Left lung (tissue), 10 donors: ENCODE results near the gene SUMO3. TPM values are rescaled to one million over a fixed set of nuclear protein-coding genes. Genes with fewer than 3 reads are reported as not detected.

Experiments
- ATAC-seq: fragments of 200-7000 bp; cut with Tn5 transposase; one replicate; pipeline ENCODE4 v1.9.1; 2020; ENCODE audit warnings: moderate library complexity
- DNase-seq, 4 donors: peaks; one replicate each; pipeline ENCODE4 v3.0.0-alpha.2; 2013 to 2020
- H3K27ac ChIP-seq, 2 donors: fragments of 200-600 bp; sonication (generic) in 1 of 2; one replicate each; pipeline versions ENCODE4 v1.5.0 to v1.8.0; 2020 to 2021
- H3K27me3 ChIP-seq, 2 donors: fragments of 200-600 bp; sonication (generic) in 1 of 2; one replicate each; pipeline versions ENCODE4 v1.5.0 to v1.8.0; 2020 to 2021
- H3K36me3 ChIP-seq, 2 donors: fragments of 200-600 bp; sonication (generic) in 1 of 2; one replicate each; pipeline versions ENCODE4 v1.5.0 to v1.8.0; 2020 to 2021
- H3K4me1 ChIP-seq, 2 donors: fragments of 200-600 bp; one replicate each; pipeline ENCODE4 v1.8.0; 2021
- H3K4me3 ChIP-seq, 2 donors: fragments of 200-600 bp; sonication (generic) in 1 of 2; one replicate each; pipeline versions ENCODE4 v1.5.0 to v1.8.0; 2020 to 2021; ENCODE audit warnings: mild to moderate bottlenecking in 1 of 2
- H3K9me3 ChIP-seq, 2 donors: fragments of 200-600 bp; sonication (generic) in 1 of 2; one replicate each; pipeline versions ENCODE4 v1.5.0 to v1.8.0; 2020 to 2021
- CTCF ChIP-seq, 2 donors: fragments of 200-600 bp; sonication (generic) in 1 of 2; IDR thresholded peaks; one replicate each; pipeline versions ENCODE4 v1.5.0 to v1.8.0; 2021; ENCODE audit warnings: antibody characterized with exemption in 2 of 2
- intact Hi-C, 2 donors: fragments of 100-400 bp; cut with DNase I; formaldehyde crosslinking; loops; one replicate each; pipeline versions ENCODE4 v1.11.2 to v1.14.2; 2022
- polyA plus RNA-seq, 6 donors: library from polyadenylated mRNA; unstranded; fragments of 120-200 nt; gene quantifications; one replicate each; pipeline ENCODE4 v1.2.1, GENCODE V29; 2013; ENCODE audit not compliant: insufficient read length in 6 of 6
- total RNA-seq, 2 donors: library from RNA; stranded (reverse); fragmentation: NEBNext Ultra II Directional; extraction: Animal tissue kit (Norgen Biotek cat#: 25700); gene quantifications; one replicate each; pipeline ENCODE4 v1.2.1, GENCODE V29; 2021
- donor health status: DM: no; HTN: yes; CAD: no.
- donor health status: DM: no; HTN: no; CAD: no.

The SUMO3 gene
- total and polyA plus RNA-seq, 8 donors: 92.4 to 136 (median 118) TPM

- Histone ChIP-seq H3K27me3 (no peaks in the 10 kb centered on the region), H3K36me3 (peaks cover 0 to 96% of the 10 kb centered on the region in 2 donors), H3K4me3 (no peak overlapping the region), H3K4me1 (peaks cover 0 to 27% of the 10 kb centered on the region in 2 donors), H3K9me3 (no peaks in the 10 kb centered on the region), H3K27ac (no peak overlapping the region)
- ATAC-seq (no peak), DNase-seq (peak in 1 of 4 donors; percentile 58)
- TF ChIP-seq CTCF (IDR thresholded peaks at IDR 0.05): no peak
- intact Hi-C loops: no loop called here
Observed at GRCh38 chr21:44853601-44854390, 35.9 kb upstream of the SUMO3 start.

GRCh38 chr21:44850905-44851657 is 33.2 kb upstream of the SUMO3 start:
- no peaks in the 10 kb centered on the region for H3K9me3 ChIP-seq
- intact Hi-C loops: no loop called here
- no peak overlapping the region for H3K4me3 ChIP-seq
- H3K27ac ChIP-seq: no peak overlapping the region
- no peak for ATAC-seq
- H3K36me3 ChIP-seq: peaks cover 0 to 84% of the 10 kb centered on the region in 2 donors
- DNase-seq: peak in 2 of 4 donors; percentile 16 to 73
- TF ChIP-seq CTCF (IDR thresholded peaks at IDR 0.05): no peak
- peaks cover 5 to 39% of the 10 kb centered on the region in 2 donors for H3K4me1 ChIP-seq
- H3K27me3 ChIP-seq: no peaks in the 10 kb centered on the region

GRCh38 chr21:44850208-44850800 is 32.4 kb upstream of the SUMO3 start:
- intact Hi-C loops: no loop called here
- Histone ChIP-seq H3K4me3 (no peak overlapping the region), H3K36me3 (peaks cover 0 to 77% of the 10 kb centered on the region in 2 donors), H3K27ac (peak overlapping the region in 1 of 2 donors; percentile 23), H3K27me3 (no peaks in the 10 kb centered on the region), H3K4me1 (peaks cover 5 to 47% of the 10 kb centered on the region in 2 donors), H3K9me3 (no peaks in the 10 kb centered on the region)
- ATAC-seq (no peak), DNase-seq (peak in 2 of 4 donors; percentile 28 to 65)
- TF ChIP-seq CTCF (IDR thresholded peaks at IDR 0.05): no peak

- ATAC-seq: no peak
- H3K9me3 ChIP-seq: no peaks in the 10 kb centered on the region
- peaks cover 5 to 45% of the 10 kb centered on the region in 2 donors for H3K4me1 ChIP-seq
- intact Hi-C loops: no loop called here
- H3K36me3 ChIP-seq: peaks cover 0 to 70% of the 10 kb centered on the region in 2 donors
- peak overlapping the region in 1 of 2 donors; percentile 23 for H3K27ac ChIP-seq
- DNase-seq: peak in 2 of 4 donors; percentile 34 to 64
- no peak for TF ChIP-seq CTCF (IDR thresholded peaks at IDR 0.05)
- no peaks in the 10 kb centered on the region for H3K27me3 ChIP-seq
- H3K4me3 ChIP-seq: no peak overlapping the region
Observed at GRCh38 chr21:44849616-44850130, 31.8 kb upstream of the SUMO3 start.
